CD14-positive monocyte (primary cell): ENCODE data around the gene MAN1C1. TPM values are rescaled to one million over a fixed set of nuclear protein-coding genes. Genes with fewer than 3 reads are reported as not detected.

ENCODE experiments used
- DNase-seq, 3 donors: peaks; one replicate each; pipeline ENCODE4 v3.0.0-alpha.2; 2011 to 2022
- H2AFZ ChIP-seq: 2 replicates; pipeline ENCODE4 v1.6.0; 2012; ENCODE audit warnings: mild to moderate bottlenecking, low read depth, low read length, inconsistent platforms; ENCODE audit not compliant: insufficient read depth, poor library complexity, severe bottlenecking
- H3K27ac ChIP-seq, 2 donors: 1 replicate in 1 of 2; 2 replicates in 1 of 2; pipeline ENCODE4 v1.5.1; 2012 to 2013; ENCODE audit warnings: low read length in 2 of 2, control low read depth in 1 of 2, inconsistent platforms in 1 of 2, low read depth in 1 of 2, mild to moderate bottlenecking in 1 of 2
- H3K27me3 ChIP-seq, 2 donors: one replicate each; pipeline versions ENCODE4 v1.6.0 to v1.6.1; 2011 to 2013; ENCODE audit warnings: low read length in 2 of 2; ENCODE audit not compliant: control insufficient read depth in 2 of 2, insufficient read depth in 2 of 2
- H3K36me3 ChIP-seq, 2 donors: replicated peaks in 1 of 2; 1 replicate in 1 of 2; 2 replicates in 1 of 2; pipeline versions ENCODE4 v1.5.1 to v1.6.1; 2012 to 2013; ENCODE audit warnings: low read length in 2 of 2, control low read depth in 1 of 2, inconsistent platforms in 1 of 2, mild to moderate bottlenecking in 1 of 2; ENCODE audit not compliant: insufficient read depth in 2 of 2, control insufficient read depth in 1 of 2
- H3K4me1 ChIP-seq, 2 donors: 1 replicate in 1 of 2; 2 replicates in 1 of 2; pipeline versions ENCODE4 v1.5.1 to v1.6.1; 2012 to 2013; ENCODE audit warnings: low read length in 2 of 2, control low read depth in 1 of 2, inconsistent platforms in 1 of 2, mild to moderate bottlenecking in 1 of 2, moderate library complexity in 1 of 2; ENCODE audit not compliant: insufficient read depth in 2 of 2, control insufficient read depth in 1 of 2
- H3K4me2 ChIP-seq: replicated peaks from 2 replicates; pipeline ENCODE3; 2012; ENCODE audit warnings: low read length, moderate library complexity, mild to moderate bottlenecking; ENCODE audit not compliant: poor library complexity, severe bottlenecking; ENCODE audit errors: extremely low read depth
- H3K4me3 ChIP-seq, 3 experiments: fragments of 200-600 bp in 1 of 3; sonication (generic) in 1 of 3; replicated peaks in 1 of 3; 1 replicate in 2 of 3; 2 replicates in 1 of 3; pipeline ENCODE4 v1.5.1; 2011 to 2013; ENCODE audit warnings: low read length in 3 of 3, mild to moderate bottlenecking in 3 of 3, control low read depth in 2 of 3, low read depth in 2 of 3, inconsistent platforms in 1 of 3, moderate library complexity in 1 of 3
- H3K79me2 ChIP-seq: 2 replicates; pipeline ENCODE4 v1.6.0; 2012; ENCODE audit warnings: mild to moderate bottlenecking, control low read depth, inconsistent platforms, low read length, moderate library complexity; ENCODE audit not compliant: insufficient read depth
- H3K9ac ChIP-seq: 2 replicates; pipeline ENCODE4 v1.6.0; 2017; ENCODE audit warnings: low read length, mild to moderate bottlenecking; ENCODE audit not compliant: insufficient read depth, poor library complexity, severe bottlenecking
- H3K9me3 ChIP-seq, 2 donors: replicated peaks in 1 of 2; 1 replicate in 1 of 2; 2 replicates in 1 of 2; pipeline versions ENCODE4 v1.5.1 to v1.6.1; 2012 to 2013; ENCODE audit warnings: low read length in 2 of 2, control low read depth in 1 of 2; ENCODE audit not compliant: control insufficient read depth in 1 of 2, insufficient read depth in 1 of 2
- H4K20me1 ChIP-seq: 2 replicates; pipeline ENCODE4 v1.6.0; 2012; ENCODE audit warnings: mild to moderate bottlenecking, low read length, control low read depth, moderate library complexity; ENCODE audit not compliant: insufficient read depth
- H3K27ac Mint-ChIP-seq, 7 donors: one replicate each; pipeline ENCODE4 v1.8.0; 2020; ENCODE audit warnings: mild to moderate bottlenecking in 7 of 7, mixed read lengths in 7 of 7, moderate library complexity in 6 of 7, inconsistent platforms in 2 of 7
- H3K27me3 Mint-ChIP-seq, 3 donors: one replicate each; pipeline ENCODE4 v1.8.0; 2021 to 2022; ENCODE audit warnings: low read depth in 3 of 3, mild to moderate bottlenecking in 3 of 3, mixed read lengths in 3 of 3, moderate library complexity in 3 of 3, inconsistent platforms in 1 of 3
- H3K36me3 Mint-ChIP-seq, 2 donors: one replicate each; pipeline ENCODE4 v1.8.0; 2020; ENCODE audit warnings: mixed read lengths in 2 of 2, inconsistent platforms in 1 of 2, mild to moderate bottlenecking in 1 of 2
- H3K4me1 Mint-ChIP-seq: one replicate; pipeline ENCODE4 v1.8.0; 2020; ENCODE audit warnings: mild to moderate bottlenecking, mixed read lengths
- H3K4me3 Mint-ChIP-seq, 2 donors: one replicate each; pipeline ENCODE4 v1.8.0; 2020; ENCODE audit warnings: mild to moderate bottlenecking in 2 of 2, mixed read lengths in 2 of 2, moderate library complexity in 1 of 2
- H3K9me3 Mint-ChIP-seq, 7 donors: one replicate each; pipeline ENCODE4 v1.8.0; 2020 to 2022; ENCODE audit warnings: mixed read lengths in 7 of 7, mild to moderate bottlenecking in 6 of 7, moderate library complexity in 6 of 7, inconsistent platforms in 2 of 7
- WGBS: methylation state at CpG from one replicate; pipeline ENCODE4 v1.1.5; 2013; ENCODE audit warnings: missing lambda C conversion rate; ENCODE audit not compliant: insufficient coverage; 5-methylcytosine and 5-hydroxymethylcytosine counted together
- intact Hi-C, 2 donors: fragments of 100-400 bp; cut with micrococcal nuclease; formaldehyde crosslinking; loops; one replicate each; pipeline versions ENCODE4 v1.15.0 to v1.15.1; 2023
- polyA plus RNA-seq, 3 donors: library from polyadenylated mRNA; depleted of rRNA in 1 of 3; unstranded in 2 of 3; stranded (reverse) in 1 of 3; fragments of 300-500 nt in 2 of 3; fragments of >200 nt in 1 of 3; fragmentation: Illumina TruSeq in 2 of 3; gene quantifications; 1 replicate in 2 of 3; 2 replicates in 1 of 3; pipeline ENCODE4 v1.2.3, GENCODE V29; 2012 to 2021
- TF ChIP-seq, protein P1 (sequence below): fragments of 200-600 bp; IDR thresholded peaks from one replicate; pipeline ENCODE4 v1.8.0; 2022; ENCODE audit warnings: antibody characterized with exemption, mild to moderate bottlenecking

The MAN1C1 gene
- polyA plus RNA-seq, 3 donors: 1.2 to 7.2 (median 1.7) TPM

DNA sequence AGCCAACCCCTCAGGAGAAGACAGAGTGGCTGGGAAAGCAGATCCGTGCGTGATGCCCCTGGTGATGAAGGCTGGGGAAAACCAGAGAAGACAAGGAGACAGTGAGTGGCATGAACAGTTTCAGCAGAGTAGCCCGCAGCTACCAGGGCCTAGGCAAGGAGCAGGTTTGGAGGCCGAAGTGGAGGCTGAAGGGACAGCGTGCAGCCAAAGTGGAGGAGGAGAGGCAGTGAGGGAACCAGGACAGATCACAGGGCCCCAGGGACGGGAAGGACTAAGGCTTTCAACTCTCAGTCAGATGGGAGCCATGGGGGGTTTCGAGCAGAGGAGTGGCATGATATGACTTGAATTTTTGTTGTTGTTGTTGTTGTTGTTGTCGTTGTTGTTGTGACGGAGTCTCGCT is 123.5 kb downstream of the MAN1C1 start:
- Histone ChIP-seq H3K27ac (no peak overlapping the region), H3K36me3 (no peaks in the 10 kb centered on the region), H3K27me3 (no peaks in the 10 kb centered on the region), H3K79me2 (no peaks in the 10 kb centered on the region), H3K9me3 (peaks cover 4% of the 10 kb centered on the region in 2 donors), H3K4me1 (no peaks in the 10 kb centered on the region), H2AFZ (no peak overlapping the region), H3K4me3 (no peak overlapping the region), H4K20me1 (peaks cover 4% of the 10 kb centered on the region), H3K4me2 (no peak overlapping the region), H3K9ac (no peak overlapping the region)
- no peaks in the 10 kb centered on the region for H3K4me1 Mint-ChIP-seq
- intact Hi-C loops: no loop called here
- H3K4me3 Mint-ChIP-seq: no peak overlapping the region
- H3K9me3 Mint-ChIP-seq: peaks cover 0 to 10% (median 3%) of the 10 kb centered on the region in 7 donors
- no peak overlapping the region for H3K27ac Mint-ChIP-seq
- no peak for DNase-seq
- over 99% methylated on average over 10 of the region's 10 CpGs for WGBS
- TF ChIP-seq, protein P1, sequence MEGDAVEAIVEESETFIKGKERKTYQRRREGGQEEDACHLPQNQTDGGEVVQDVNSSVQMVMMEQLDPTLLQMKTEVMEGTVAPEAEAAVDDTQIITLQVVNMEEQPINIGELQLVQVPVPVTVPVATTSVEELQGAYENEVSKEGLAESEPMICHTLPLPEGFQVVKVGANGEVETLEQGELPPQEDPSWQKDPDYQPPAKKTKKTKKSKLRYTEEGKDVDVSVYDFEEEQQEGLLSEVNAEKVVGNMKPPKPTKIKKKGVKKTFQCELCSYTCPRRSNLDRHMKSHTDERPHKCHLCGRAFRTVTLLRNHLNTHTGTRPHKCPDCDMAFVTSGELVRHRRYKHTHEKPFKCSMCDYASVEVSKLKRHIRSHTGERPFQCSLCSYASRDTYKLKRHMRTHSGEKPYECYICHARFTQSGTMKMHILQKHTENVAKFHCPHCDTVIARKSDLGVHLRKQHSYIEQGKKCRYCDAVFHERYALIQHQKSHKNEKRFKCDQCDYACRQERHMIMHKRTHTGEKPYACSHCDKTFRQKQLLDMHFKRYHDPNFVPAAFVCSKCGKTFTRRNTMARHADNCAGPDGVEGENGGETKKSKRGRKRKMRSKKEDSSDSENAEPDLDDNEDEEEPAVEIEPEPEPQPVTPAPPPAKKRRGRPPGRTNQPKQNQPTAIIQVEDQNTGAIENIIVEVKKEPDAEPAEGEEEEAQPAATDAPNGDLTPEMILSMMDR: no peak
- H3K36me3 Mint-ChIP-seq: no peaks in the 10 kb centered on the region
- peaks cover 0 to 5% (median 3%) of the 10 kb centered on the region in 3 donors for H3K27me3 Mint-ChIP-seq

DNA sequence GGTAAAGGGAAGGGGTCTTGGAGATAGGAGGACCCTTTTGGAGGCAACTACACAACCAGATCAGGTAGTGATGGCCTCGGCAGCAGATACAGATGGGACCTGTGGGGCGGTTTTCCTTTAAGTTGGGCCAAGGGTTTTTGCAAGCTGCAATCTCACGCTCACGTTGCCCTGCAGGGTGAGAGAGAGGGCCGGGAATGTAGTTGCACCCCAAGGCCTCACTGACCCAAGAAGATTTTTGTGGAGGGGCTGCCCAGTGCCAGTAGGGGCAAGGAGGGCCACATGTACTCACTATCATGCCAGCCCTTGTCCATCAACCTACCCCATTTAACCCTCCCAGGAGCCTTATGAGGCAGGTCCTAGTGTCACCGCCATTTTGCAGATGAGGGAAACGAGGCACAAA is 125.7 kb downstream of the MAN1C1 start:
- intact Hi-C loops: no loop called here
- Histone ChIP-seq H3K4me3 (no peak overlapping the region), H3K4me1 (no peaks in the 10 kb centered on the region), H3K4me2 (no peak overlapping the region), H4K20me1 (peaks cover 4% of the 10 kb centered on the region), H3K36me3 (no peaks in the 10 kb centered on the region), H3K9ac (no peak overlapping the region), H3K79me2 (no peaks in the 10 kb centered on the region), H3K27ac (no peak overlapping the region), H3K27me3 (no peaks in the 10 kb centered on the region), H2AFZ (no peak overlapping the region), H3K9me3 (peaks cover 4% of the 10 kb centered on the region in 2 donors)
- TF ChIP-seq, protein P1: no peak
- Mint-ChIP-seq H3K4me1 (no peaks in the 10 kb centered on the region), H3K27ac (no peak overlapping the region), H3K36me3 (no peaks in the 10 kb centered on the region), H3K9me3 (peaks cover 0 to 10% (median 3%) of the 10 kb centered on the region in 7 donors), H3K4me3 (peak overlapping the region in 1 of 2 donors; percentile 10), H3K27me3 (peaks cover 0 to 5% (median 3%) of the 10 kb centered on the region in 3 donors)
- 80% methylated on average over 4 of the region's 7 CpGs for WGBS
- DNase-seq: no peak
